Measurements from ENCODE around the gene SELENOH. TPM values are rescaled to one million over a fixed set of nuclear protein-coding genes. Genes with fewer than 3 reads are reported as not detected.

SELENOH gene
- polyA plus RNA-seq, 3 donors from 2014 or later, result 157 to 276 (median 190) TPM

DNA sequence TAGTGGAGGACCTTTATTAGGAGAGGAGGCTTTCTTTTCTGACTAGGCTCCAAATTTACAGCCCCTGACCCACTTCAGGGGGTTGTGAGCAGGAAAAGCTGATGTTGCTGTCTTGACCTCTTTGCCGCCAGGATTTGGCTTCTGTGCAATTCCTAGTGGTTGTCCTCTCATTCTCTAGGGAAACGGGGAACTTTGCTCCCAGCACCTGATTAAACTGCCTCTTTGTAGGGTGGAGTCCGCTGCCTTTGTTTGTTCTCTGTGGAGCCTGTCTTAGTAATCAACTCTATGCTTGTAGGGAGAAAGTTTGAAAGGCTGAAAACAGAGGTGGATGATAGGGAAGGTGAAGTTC is 36.7 kb downstream of the SELENOH start:
- peaks cover 0 to 3% (median 3%) of the 10 kb centered on the region in 3 donors for H3K36me3 Mint-ChIP-seq

DNA sequence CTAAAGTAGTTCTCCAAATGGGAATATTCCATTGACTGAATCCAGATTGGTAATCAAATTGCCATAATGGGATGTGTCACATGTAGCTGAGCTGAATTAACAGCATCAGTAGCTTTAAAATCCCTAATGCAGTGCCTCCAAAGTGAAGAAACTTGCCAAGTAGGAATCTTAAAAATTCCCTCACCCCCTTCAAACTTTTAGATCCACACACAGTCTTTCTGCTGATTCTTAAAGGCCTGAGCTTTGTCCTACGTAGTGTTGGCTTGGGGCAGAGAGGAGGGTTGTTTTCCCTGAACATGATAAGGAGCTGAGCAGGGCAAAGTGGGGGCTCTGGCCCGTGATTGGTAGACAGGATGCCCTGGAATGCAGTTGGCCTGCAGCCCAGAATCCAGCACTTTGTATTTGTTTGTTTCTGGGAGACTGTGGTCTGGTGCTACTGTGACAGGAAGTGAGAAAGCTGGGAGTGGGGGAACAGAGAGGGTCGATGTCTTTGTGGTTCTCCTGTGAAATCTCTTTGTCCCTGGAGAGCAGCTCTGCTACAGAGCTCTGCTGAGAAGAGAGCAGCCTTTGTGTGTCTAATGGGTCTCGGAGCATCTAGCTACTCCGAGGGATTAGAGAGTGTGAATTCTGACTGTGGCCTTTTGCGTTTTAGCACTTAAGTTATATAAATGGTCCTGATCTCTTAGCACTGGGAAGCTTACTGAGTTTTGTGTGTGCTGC is 37.2 kb downstream of the SELENOH start:
- Mint-ChIP-seq H3K36me3 (peaks cover 0 to 3% (median 3%) of the 10 kb centered on the region in 3 donors), H3K4me1 (peaks cover 2 to 11% of the 10 kb centered on the region in 2 donors), H3K9me3 (no peaks in the 10 kb centered on the region), H3K27ac (peak overlapping the region in 1 of 6 donors; percentile 44), H3K4me3 (no peak overlapping the region), H3K27me3 (ENCODE audit: low read depth in 3 of 3) (peaks cover 0 to 2% (median 0%) of the 10 kb centered on the region in 3 donors)
- DNase-seq, result no peak

More for the DNA sequence above, 36.7 kb downstream of the SELENOH start:
- Mint-ChIP-seq H3K4me1 (peaks cover 2 to 11% of the 10 kb centered on the region in 2 donors), H3K9me3 (no peaks in the 10 kb centered on the region), H3K27ac (peak overlapping the region in 1 of 6 donors; percentile 44), H3K27me3 (ENCODE audit: low read depth in 3 of 3) (peaks cover 0 to 2% (median 0%) of the 10 kb centered on the region in 3 donors), H3K4me3 (no peak overlapping the region)
- no peak for DNase-seq

GRCh38 chr11:57779276-57779675 is 38.0 kb downstream of the SELENOH start:
- H3K27ac Mint-ChIP-seq, result no peak overlapping the region
- no peak for DNase-seq
- no peak overlapping the region for H3K4me3 Mint-ChIP-seq
- H3K9me3 Mint-ChIP-seq, result no peaks in the 10 kb centered on the region
- H3K36me3 Mint-ChIP-seq, result peaks cover 0 to 3% (median 3%) of the 10 kb centered on the region in 3 donors
- peaks cover 2 to 11% of the 10 kb centered on the region in 2 donors for H3K4me1 Mint-ChIP-seq
- H3K27me3 Mint-ChIP-seq (ENCODE audit: low read depth in 3 of 3), result peaks cover 0 to 2% (median 0%) of the 10 kb centered on the region in 3 donors

DNA sequence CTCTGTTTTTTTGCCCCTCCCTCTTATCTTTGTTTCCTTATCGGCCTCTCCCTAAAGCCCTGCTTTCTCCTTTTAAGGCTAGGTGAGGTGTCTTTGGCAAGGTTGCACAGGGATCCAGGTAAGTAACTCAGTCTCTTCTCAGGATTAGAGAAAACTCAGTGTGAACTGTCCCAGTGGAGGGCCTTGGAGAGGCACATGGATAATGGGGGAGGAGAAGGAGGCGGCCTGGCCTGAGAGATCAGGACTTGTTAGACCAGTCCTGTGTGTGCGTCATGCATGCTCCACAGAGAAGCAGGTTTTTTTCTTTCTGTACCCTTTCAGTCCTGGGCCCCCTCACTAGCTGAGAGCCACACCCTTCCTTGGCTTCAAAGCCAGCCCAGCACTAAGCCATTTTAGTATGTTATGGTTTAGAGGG is 40.2 kb downstream of the SELENOH start:
- no peaks in the 10 kb centered on the region for H3K9me3 Mint-ChIP-seq
- H3K36me3 Mint-ChIP-seq, result peaks cover 3 to 4% (median 3%) of the 10 kb centered on the region in 3 donors
- H3K27ac Mint-ChIP-seq, result no peak overlapping the region
- H3K4me3 Mint-ChIP-seq, result no peak overlapping the region
- no peaks in the 10 kb centered on the region for H3K4me1 Mint-ChIP-seq
- no peak for DNase-seq
- H3K27me3 Mint-ChIP-seq (ENCODE audit: low read depth in 3 of 3), result peaks cover 0 to 2% (median 0%) of the 10 kb centered on the region in 3 donors

DNA sequence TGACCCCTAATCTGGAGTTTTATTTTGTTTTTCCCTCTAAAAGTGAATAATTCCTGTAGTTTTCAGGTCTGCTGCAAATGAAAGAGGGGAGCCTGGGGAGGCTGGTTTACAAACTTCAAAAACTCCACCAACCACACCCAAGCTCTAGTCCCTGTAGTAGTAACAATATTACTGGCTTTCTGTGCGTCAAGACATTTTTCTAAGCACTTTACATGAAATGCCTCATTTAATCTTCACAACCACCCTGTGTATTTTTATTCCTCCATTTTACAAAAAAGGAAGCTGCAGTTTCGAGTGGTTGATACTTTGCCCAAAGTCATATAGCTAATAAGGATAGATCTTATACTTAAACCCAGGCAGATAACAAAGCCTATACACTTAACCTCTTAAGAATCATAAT is 43.8 kb downstream of the SELENOH start:
- Mint-ChIP-seq H3K4me1 (no peaks in the 10 kb centered on the region), H3K27ac (no peak overlapping the region), H3K27me3 (ENCODE audit: low read depth in 3 of 3) (peaks cover 0 to 6% (median 0%) of the 10 kb centered on the region in 3 donors), H3K9me3 (no peaks in the 10 kb centered on the region), H3K4me3 (no peak overlapping the region), H3K36me3 (peaks cover 3 to 7% (median 3%) of the 10 kb centered on the region in 3 donors)
- DNase-seq, result no peak

- Mint-ChIP-seq H3K36me3 (peaks cover 1 to 7% (median 2%) of the 10 kb centered on the region in 3 donors), H3K9me3 (no peaks in the 10 kb centered on the region), H3K4me1 (peaks cover 6 to 8% of the 10 kb centered on the region in 2 donors), H3K4me3 (no peak overlapping the region), H3K27ac (no peak overlapping the region), H3K27me3 (ENCODE audit: low read depth in 3 of 3) (peaks cover 0 to 5% (median 0%) of the 10 kb centered on the region in 3 donors)
- no peak for DNase-seq
Measured at GRCh38 chr11:57786436-57786835, 45.1 kb downstream of the SELENOH start.

DNA sequence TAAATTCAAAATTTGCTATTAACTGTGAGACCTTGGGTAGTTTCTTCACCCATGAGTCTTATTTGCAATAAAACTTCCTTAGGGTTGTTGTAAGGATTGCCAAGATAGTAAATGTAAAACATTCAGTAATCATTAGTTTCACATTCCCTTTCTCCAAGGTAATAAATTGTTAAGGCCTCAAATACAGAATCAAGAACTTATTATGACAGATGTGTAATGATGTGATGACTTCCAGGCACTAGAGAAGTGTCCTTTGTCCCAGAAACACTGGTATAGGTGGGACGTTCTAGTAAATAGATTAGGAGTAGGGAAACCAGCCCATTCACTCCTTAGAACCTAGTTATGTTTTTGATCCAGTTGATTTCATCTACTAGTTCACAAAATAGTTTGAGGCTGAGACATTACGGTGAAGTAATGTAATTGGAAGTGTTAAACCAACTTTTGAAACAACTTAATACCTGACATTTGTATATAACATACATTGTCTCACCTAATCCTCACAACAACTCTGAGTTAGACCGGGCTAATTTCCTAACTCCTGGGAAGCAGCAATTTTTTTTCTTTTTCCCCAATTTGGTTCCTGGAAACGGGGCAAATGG is 45.8 kb downstream of the SELENOH start:
- Mint-ChIP-seq H3K36me3 (peaks cover 0 to 7% (median 0%) of the 10 kb centered on the region in 3 donors), H3K4me1 (peaks cover 12 to 14% of the 10 kb centered on the region in 2 donors), H3K9me3 (no peaks in the 10 kb centered on the region), H3K4me3 (no peak overlapping the region), H3K27ac (no peak overlapping the region), H3K27me3 (ENCODE audit: low read depth in 3 of 3) (peaks cover 1 to 6% (median 2%) of the 10 kb centered on the region in 3 donors)
- no peak for DNase-seq

DNA sequence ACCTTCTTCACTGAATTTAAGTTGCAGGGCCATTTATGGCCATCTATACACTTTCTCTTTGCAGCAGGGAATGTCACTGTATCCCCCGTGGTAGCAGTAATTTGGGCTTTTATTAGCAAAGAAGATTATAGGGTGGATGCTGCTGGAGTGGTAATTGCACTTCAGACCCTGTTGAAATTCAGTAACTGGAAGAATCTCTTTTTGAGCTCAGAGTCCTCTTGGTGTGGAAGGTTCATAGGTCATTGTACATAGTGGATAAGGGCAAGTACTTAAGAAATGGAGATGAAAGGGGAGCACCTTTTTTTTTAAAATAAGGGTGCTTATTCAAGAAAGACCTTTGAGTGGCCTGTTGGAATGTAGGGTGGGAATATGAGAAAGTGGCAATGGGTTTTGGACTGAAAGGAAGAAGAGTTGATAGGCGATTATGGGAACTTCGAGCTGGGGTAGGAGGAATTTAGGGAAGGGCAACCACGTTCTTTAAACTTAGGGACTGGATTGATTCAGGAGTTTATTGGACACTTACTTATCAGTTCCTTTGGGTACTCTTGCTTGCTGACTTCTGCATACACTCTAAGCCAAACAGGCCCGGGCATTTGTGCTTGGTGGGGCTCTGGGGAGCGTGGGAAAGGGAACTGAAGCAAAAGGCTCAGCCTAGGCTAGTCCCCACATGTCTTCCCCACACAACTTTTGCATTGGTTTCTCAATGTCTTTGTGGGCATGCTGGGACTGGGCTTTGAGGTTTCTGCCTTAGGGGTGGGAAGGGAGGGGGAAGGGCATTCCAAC is 46.8 kb downstream of the SELENOH start:
- Mint-ChIP-seq H3K4me1 (peaks cover 22 to 24% of the 10 kb centered on the region in 2 donors), H3K9me3 (no peaks in the 10 kb centered on the region), H3K27ac (peak overlapping the region in 1 of 6 donors; percentile 11)

DNA sequence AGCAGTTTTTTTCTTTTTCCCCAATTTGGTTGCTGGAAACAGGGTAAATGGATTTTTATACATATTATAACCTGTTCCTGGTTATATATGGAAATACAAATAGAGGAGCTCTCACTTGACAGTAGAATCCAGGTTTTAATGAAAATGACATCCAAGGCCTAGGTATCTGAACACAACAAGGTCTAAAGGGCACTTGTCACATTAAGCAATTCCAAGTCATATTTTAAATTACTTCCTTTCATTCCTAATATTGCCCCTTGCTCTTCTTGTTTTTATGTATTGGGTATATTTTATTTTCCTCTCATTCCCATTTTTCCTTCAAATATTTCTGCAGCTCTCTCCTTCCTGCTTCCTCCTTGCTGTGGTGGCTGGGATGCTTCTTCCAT is 47.4 kb downstream of the SELENOH start:
- peaks cover 4 to 10% (median 5%) of the 10 kb centered on the region in 3 donors for H3K27me3 Mint-ChIP-seq (ENCODE audit: low read depth in 3 of 3)
- no peak for DNase-seq
- H3K27ac Mint-ChIP-seq, result no peak overlapping the region
- no peak overlapping the region for H3K4me3 Mint-ChIP-seq
- peaks cover 27 to 30% of the 10 kb centered on the region in 2 donors for H3K4me1 Mint-ChIP-seq
- no peaks in the 10 kb centered on the region for H3K9me3 Mint-ChIP-seq
- peaks cover 0 to 7% (median 0%) of the 10 kb centered on the region in 3 donors for H3K36me3 Mint-ChIP-seq

More for the DNA sequence above, 46.8 kb downstream of the SELENOH start:
- peaks cover 4 to 10% (median 5%) of the 10 kb centered on the region in 3 donors for H3K27me3 Mint-ChIP-seq (ENCODE audit: low read depth in 3 of 3)
- H3K4me3 Mint-ChIP-seq, result no peak overlapping the region
- DNase-seq, result no peak
- H3K36me3 Mint-ChIP-seq, result peaks cover 0 to 7% (median 0%) of the 10 kb centered on the region in 3 donors

DNA sequence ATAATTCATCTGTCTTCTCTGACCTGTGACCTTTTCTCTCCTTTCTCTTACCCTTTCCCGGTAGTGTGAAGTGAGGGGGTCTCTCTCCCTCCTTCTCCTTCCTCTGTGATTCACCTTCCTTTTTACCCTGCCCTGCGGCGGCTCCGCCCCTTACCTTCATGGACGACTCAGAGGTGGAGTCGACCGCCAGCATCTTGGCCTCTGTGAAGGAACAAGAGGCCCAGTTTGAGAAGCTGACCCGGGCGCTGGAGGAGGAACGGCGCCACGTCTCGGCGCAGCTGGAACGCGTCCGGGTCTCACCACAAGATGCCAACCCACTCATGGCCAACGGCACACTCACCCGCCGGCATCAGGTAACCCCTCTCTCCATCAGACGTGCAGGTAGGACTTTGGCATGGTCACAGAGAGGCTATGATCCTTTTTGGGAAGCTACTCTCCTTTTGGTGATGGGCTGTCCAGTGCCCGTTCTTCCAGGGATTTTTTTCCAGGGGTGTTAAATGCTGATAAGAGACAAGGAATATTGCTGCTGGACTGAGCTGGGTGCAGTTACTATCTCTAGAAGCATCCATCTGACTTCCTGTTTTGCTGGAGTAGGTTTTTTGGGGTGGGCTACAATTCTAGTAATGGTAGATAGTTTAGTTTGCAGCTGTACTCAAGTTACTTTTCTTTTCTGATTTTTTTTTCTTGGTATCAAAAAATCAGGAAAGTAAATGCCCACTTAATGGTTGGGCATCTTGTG is 50.2 kb downstream of the SELENOH start:
- Mint-ChIP-seq H3K9me3 (no peaks in the 10 kb centered on the region), H3K4me1 (peaks cover 28 to 34% of the 10 kb centered on the region in 2 donors), H3K27me3 (ENCODE audit: low read depth in 3 of 3) (peaks cover 4 to 12% (median 5%) of the 10 kb centered on the region in 3 donors), H3K4me3 (peak overlapping the region; percentile 71 to 80 (median 73)), H3K36me3 (peaks cover 2 to 11% (median 9%) of the 10 kb centered on the region in 3 donors), H3K27ac (peak overlapping the region; percentile 76 to 93 (median 87))
- no peak for DNase-seq

- H3K27me3 Mint-ChIP-seq (ENCODE audit: low read depth in 3 of 3), result peaks cover 4 to 12% (median 5%) of the 10 kb centered on the region in 3 donors
- peaks cover 28 to 34% of the 10 kb centered on the region in 2 donors for H3K4me1 Mint-ChIP-seq
- peaks cover 3 to 9% (median 7%) of the 10 kb centered on the region in 3 donors for H3K36me3 Mint-ChIP-seq
- H3K9me3 Mint-ChIP-seq, result no peaks in the 10 kb centered on the region
- peak overlapping the region; percentile 76 to 93 (median 87) for H3K27ac Mint-ChIP-seq
- DNase-seq, result peak; percentile 86 to 88 (median 87)
- H3K4me3 Mint-ChIP-seq, result peak overlapping the region; percentile 71 to 80 (median 73)
Measured at GRCh38 chr11:57792060-57792541, 50.8 kb downstream of the SELENOH start.

- Mint-ChIP-seq H3K4me3 (peak overlapping the region; percentile 61 to 80 (median 71)), H3K36me3 (peaks cover 3 to 9% (median 7%) of the 10 kb centered on the region in 3 donors), H3K4me1 (peaks cover 28 to 34% of the 10 kb centered on the region in 2 donors), H3K9me3 (no peaks in the 10 kb centered on the region), H3K27ac (peak overlapping the region; percentile 70 to 93 (median 86)), H3K27me3 (ENCODE audit: low read depth in 3 of 3) (peaks cover 4 to 12% (median 5%) of the 10 kb centered on the region in 3 donors)
- DNase-seq, result no peak
Measured at GRCh38 chr11:57792870-57793269, 51.6 kb downstream of the SELENOH start.

All from immature natural killer cell (primary cell).